ENCODE measurements around the gene POLR1A. TPM values are rescaled to one million over a fixed set of nuclear protein-coding genes. Genes with fewer than 3 reads are reported as not detected.
A peak's percentile ranks its signal among the peaks of the same experiment; 100 is the strongest.

POLR1A gene
- total and polyA plus RNA-seq, 12 donors: 3.9 to 25.8 (median 20.8) TPM

DNA sequence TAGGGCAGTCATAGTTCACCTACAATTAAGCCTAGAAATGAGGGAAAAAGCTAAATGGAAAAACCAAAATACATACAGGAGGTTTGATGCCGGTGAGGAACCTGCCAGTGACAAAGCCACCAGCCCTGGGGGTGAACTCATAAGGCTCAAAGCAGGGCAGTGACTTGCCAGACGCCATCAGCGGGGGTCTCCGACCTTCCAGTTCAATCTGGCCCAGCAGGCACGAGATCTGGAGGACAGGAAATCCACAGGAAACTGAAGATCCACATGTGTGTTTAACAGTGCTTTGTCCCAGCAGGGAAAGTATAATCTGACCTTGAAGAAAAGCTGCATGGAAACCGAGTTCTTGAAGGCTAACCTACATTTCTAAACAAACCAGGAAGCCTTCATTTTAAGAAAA is 60.1 kb downstream of the POLR1A start:
- intact Hi-C loops (cut with DNase I): no loop called here
- Histone ChIP-seq H3K27me3 (no peaks in the 10 kb centered on the region), H3K27ac (no peak overlapping the region), H3K36me3 (peaks cover 3 to 97% (median 73%) of the 10 kb centered on the region in 9 donors), H3K9me3 (no peaks in the 10 kb centered on the region), H3K4me3 (no peak overlapping the region), H3K4me1 (peaks cover 0 to 13% (median 0%) of the 10 kb centered on the region in 9 donors)
- TF ChIP-seq, protein P1, sequence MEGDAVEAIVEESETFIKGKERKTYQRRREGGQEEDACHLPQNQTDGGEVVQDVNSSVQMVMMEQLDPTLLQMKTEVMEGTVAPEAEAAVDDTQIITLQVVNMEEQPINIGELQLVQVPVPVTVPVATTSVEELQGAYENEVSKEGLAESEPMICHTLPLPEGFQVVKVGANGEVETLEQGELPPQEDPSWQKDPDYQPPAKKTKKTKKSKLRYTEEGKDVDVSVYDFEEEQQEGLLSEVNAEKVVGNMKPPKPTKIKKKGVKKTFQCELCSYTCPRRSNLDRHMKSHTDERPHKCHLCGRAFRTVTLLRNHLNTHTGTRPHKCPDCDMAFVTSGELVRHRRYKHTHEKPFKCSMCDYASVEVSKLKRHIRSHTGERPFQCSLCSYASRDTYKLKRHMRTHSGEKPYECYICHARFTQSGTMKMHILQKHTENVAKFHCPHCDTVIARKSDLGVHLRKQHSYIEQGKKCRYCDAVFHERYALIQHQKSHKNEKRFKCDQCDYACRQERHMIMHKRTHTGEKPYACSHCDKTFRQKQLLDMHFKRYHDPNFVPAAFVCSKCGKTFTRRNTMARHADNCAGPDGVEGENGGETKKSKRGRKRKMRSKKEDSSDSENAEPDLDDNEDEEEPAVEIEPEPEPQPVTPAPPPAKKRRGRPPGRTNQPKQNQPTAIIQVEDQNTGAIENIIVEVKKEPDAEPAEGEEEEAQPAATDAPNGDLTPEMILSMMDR (IDR thresholded peaks at IDR 0.05): no peak
- no peak for DNase-seq
- no peak for ATAC-seq
- 64 to 75% methylated on average over 6 of the region's 6 CpGs for WGBS, 2 donors

DNA sequence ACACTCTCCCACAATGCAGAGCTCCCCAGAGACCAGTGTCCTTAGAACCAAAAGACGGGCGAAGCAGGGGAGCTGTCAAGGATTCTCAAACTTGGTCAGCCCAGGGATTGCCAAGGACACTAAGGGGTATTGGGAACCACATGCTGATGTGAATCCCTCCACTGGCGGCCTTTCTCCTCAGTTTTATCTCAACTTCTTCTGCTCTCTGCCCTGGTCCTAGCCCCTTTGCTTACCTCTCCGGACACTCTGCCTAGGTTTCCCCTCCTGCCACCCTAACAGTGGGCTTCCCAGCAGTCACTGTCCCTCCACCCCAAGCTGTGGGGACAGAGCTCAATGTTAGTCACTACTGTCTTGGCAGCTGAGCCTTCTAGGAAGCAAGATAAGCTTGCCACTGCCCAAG is 61.1 kb downstream of the POLR1A start:
- intact Hi-C loops (cut with DNase I): no loop called here
- TF ChIP-seq, protein P1 (IDR thresholded peaks at IDR 0.05): no peak
- no peak for DNase-seq
- Histone ChIP-seq H3K4me1 (peaks cover 0 to 12% (median under 1%) of the 10 kb centered on the region in 9 donors), H3K9me3 (no peaks in the 10 kb centered on the region), H3K27ac (no peak overlapping the region), H3K27me3 (no peaks in the 10 kb centered on the region), H3K4me3 (no peak overlapping the region), H3K36me3 (peaks cover 3 to 97% (median 76%) of the 10 kb centered on the region in 9 donors)
- no peak for ATAC-seq
- 96 to 97% methylated on average over 4 of the region's 4 CpGs for WGBS, 2 donors

DNA sequence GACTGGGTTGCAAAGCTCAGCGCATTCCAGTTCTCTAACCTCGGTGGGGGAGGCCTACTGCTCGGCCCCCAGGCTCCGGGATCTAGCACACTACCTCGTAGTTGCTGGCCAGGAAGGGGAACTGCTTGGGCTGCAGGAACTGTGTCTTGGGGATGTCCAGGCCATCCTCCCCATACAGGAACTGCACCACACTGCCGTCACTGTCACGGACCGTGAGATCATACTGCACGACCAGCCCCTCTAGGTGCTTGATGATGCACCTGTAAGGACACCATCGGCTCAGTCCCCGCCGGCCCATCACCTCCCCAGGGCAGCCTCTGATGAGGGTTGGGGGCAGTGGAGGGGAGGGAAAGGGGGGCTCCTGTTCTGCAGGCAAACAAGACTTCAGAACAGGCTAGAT is 61.6 kb downstream of the POLR1A start:
- no peaks in the 10 kb centered on the region for H3K27me3 ChIP-seq
- H3K36me3 ChIP-seq: peaks cover 3 to 97% (median 75%) of the 10 kb centered on the region in 9 donors
- no peak overlapping the region for H3K27ac ChIP-seq
- intact Hi-C loops (cut with DNase I): no loop called here
- TF ChIP-seq, protein P1 (IDR thresholded peaks at IDR 0.05): no peak
- ATAC-seq (peak in 1 of 8 donors; percentile 15), DNase-seq (no peak)
- peaks cover 0 to 18% (median 6%) of the 10 kb centered on the region in 9 donors for H3K4me1 ChIP-seq
- WGBS, 2 donors: 94% methylated on average over 12 of the region's 12 CpGs
- no peak overlapping the region for H3K4me3 ChIP-seq
- H3K9me3 ChIP-seq: no peaks in the 10 kb centered on the region

DNA sequence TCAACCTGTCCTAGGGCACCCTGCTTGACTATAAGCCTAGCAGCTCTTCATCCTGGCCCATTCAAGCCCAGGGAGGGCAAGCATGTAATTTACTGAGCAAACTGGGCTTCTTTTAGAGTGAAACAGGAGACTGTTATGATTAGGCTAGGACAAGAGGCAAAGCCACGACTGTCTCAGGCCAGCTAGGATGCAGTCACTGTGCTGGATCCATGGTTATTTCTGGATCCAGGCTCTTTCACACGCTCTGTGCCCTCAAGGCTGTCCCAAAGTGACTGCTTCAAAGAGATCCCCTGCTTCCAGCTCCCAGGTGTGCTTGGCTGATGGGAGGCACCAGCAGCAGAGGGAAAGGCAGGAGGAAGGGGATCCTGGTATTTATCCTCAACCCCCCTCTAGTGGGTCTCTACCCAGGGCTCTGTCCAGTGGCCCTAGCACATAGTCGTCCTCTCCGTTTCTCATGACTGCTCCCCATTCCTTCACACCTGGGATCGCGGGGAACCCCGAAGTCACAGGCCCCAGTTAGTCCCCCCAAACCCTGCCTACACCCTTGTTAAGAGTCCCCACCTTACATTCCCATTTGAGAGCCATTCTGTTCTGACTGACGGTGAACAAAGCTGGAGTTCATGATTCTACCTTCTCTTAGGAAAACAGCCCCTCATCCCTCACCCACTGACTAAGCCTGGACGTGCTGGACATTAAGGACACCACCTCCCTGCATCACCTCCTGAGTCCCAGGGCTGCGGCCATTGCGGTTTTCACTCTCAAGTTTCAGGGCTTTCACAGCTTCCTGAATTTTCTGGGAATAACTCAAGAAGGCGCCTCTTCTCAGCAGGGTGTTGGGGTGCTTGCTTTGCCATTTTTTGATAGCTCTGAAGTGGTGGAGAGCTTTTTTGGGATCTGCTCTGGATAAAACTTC is 63.2 kb downstream of the POLR1A start:
- intact Hi-C loops (cut with DNase I): no loop called here
- ATAC-seq: no peak

More for the DNA sequence above, 63.2 kb downstream of the POLR1A start:
- H3K27me3 ChIP-seq: no peaks in the 10 kb centered on the region
- peaks cover 0 to 90% (median 65%) of the 10 kb centered on the region in 9 donors for H3K36me3 ChIP-seq
- H3K4me3 ChIP-seq: no peak overlapping the region
- no peak for DNase-seq
- no peak overlapping the region for H3K27ac ChIP-seq
- H3K9me3 ChIP-seq: no peaks in the 10 kb centered on the region
- peaks cover 0 to 33% (median 22%) of the 10 kb centered on the region in 9 donors for H3K4me1 ChIP-seq
- WGBS, 2 donors: 96% methylated on average over 12 of the region's 12 CpGs
- TF ChIP-seq, protein P1 (IDR thresholded peaks at IDR 0.05): no peak
